Ascending aorta (tissue), 2 donors: Measurements from ENCODE around the gene U2AF2. TPM values are rescaled to one million over a fixed set of nuclear protein-coding genes. Genes with fewer than 3 reads are reported as not detected.

ENCODE experiments used
- DNase-seq, 2 donors: peaks; one replicate each; pipeline ENCODE4 v3.0.0-alpha.2; 2019; ENCODE audit warnings: low spot score in 2 of 2
- H3K27ac ChIP-seq, 2 donors: fragments of 200-600 bp; sonication (generic); one replicate each; pipeline ENCODE4 v1.5.1; 2016 to 2017; ENCODE audit warnings: mild to moderate bottlenecking in 1 of 2
- H3K27me3 ChIP-seq: fragments of 200-600 bp; sonication (generic); one replicate; pipeline ENCODE4 v1.5.1; 2017
- H3K36me3 ChIP-seq, 2 donors: fragments of 200-600 bp; sonication (generic); one replicate each; pipeline ENCODE4 v1.5.1; 2016
- H3K4me1 ChIP-seq, 2 donors: fragments of 200-600 bp; sonication (generic); one replicate each; pipeline ENCODE4 v1.5.1; 2016 to 2017; ENCODE audit warnings: mild to moderate bottlenecking in 1 of 2
- H3K4me3 ChIP-seq, 2 donors: fragments of 200-600 bp; sonication (generic); one replicate each; pipeline ENCODE4 v1.5.1; 2016 to 2017; ENCODE audit warnings: mild to moderate bottlenecking in 1 of 2
- H3K9me3 ChIP-seq, 2 donors: fragments of 200-600 bp; sonication (generic); one replicate each; pipeline ENCODE4 v1.5.1; 2016
- CTCF ChIP-seq, 3 experiments: fragments of 200-600 bp in 2 of 3; fragments of 450-650 bp in 1 of 3; sonication (generic) in 2 of 3; IDR thresholded peaks; one replicate each; pipeline ENCODE4 v1.5.1; 2016 to 2019; ENCODE audit warnings: antibody characterized with exemption in 3 of 3, mild to moderate bottlenecking in 1 of 3, moderate library complexity in 1 of 3
- intact Hi-C: fragments of 100-400 bp; cut with DNase I; formaldehyde crosslinking; loops from one replicate; pipeline ENCODE4 v1.15.1; 2023
- total RNA-seq: library from RNA; depleted of rRNA; stranded (reverse); fragments of >200 nt; gene quantifications from one replicate; pipeline ENCODE4 v1.1.0, GENCODE V29; 2016

The U2AF2 gene
- total RNA-seq, 1 donor from 2014 or later, result 221 TPM

- H3K27me3 ChIP-seq, result no peaks in the 10 kb centered on the region
- H3K9me3 ChIP-seq, result no peaks in the 10 kb centered on the region
- peaks cover 2 to 12% of the 10 kb centered on the region in 2 donors for H3K4me1 ChIP-seq
- TF ChIP-seq CTCF (IDR thresholded peaks at IDR 0.05), result no peak
- DNase-seq, result no peak
- H3K4me3 ChIP-seq, result no peak overlapping the region
- H3K27ac ChIP-seq, result no peak overlapping the region
- intact Hi-C loops, result loop anchor here (10.0 kb wide), 1 partner anchor 325 kb away; the partner anchor contains the start of genes BRSK1 and HSPBP1
- peaks cover 3 to 18% of the 10 kb centered on the region in 2 donors for H3K36me3 ChIP-seq
Measured at GRCh38 chr19:55609326-55609725, 45.5 kb upstream of the U2AF2 start.

DNA sequence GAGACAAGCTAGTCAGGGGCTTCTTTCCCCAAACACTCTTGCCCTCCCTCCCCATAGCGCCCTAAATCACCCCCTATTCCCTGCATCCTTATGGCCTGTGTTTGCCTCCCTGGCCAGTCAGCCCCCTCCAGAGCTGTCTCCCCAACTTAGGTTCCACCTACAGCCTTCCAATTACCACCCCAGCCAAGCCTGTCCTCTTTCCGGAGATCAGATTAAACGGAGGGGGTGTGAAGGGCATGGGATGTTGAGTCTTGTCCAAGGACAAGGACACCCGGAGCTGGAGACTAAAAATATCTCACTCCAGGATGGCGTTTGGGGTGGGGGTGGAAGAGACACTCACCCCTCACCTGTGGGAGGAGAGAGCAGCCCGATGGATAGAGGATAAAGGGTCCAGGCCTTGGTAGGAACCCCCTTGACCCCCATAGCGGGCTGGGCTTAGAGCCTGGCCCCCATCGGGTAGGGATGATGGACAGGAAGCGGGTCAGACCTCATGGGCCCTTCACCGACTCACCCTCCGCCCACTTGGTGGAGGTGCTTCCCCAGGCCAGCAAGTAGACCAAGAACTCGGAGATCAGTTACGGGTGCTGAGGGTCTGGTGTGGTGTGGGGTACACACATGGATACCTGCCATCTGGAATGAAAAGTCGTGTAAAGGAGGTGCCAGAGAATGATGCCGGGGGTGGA is 43.4 kb upstream of the U2AF2 start:
- intact Hi-C loops, result no loop called here
- no peaks in the 10 kb centered on the region for H3K27me3 ChIP-seq
- no peak overlapping the region for H3K4me3 ChIP-seq
- H3K9me3 ChIP-seq, result no peaks in the 10 kb centered on the region
- peaks cover 0 to 5% of the 10 kb centered on the region in 2 donors for H3K4me1 ChIP-seq
- H3K27ac ChIP-seq, result no peak overlapping the region
- H3K36me3 ChIP-seq, result peaks cover 20 to 33% of the 10 kb centered on the region in 2 donors
- no peak for TF ChIP-seq CTCF (IDR thresholded peaks at IDR 0.05)
- DNase-seq, result no peak

GRCh38 chr19:55611983-55612645 is 42.7 kb upstream of the U2AF2 start:
- H3K9me3 ChIP-seq, result no peaks in the 10 kb centered on the region
- peaks cover 25 to 40% of the 10 kb centered on the region in 2 donors for H3K36me3 ChIP-seq
- TF ChIP-seq CTCF (IDR thresholded peaks at IDR 0.05), result no peak
- H3K27me3 ChIP-seq, result no peaks in the 10 kb centered on the region
- no peaks in the 10 kb centered on the region for H3K4me1 ChIP-seq
- H3K27ac ChIP-seq, result no peak overlapping the region
- intact Hi-C loops, result no loop called here
- DNase-seq, result no peak
- H3K4me3 ChIP-seq, result no peak overlapping the region

GRCh38 chr19:55613396-55613795 is 41.4 kb upstream of the U2AF2 start:
- DNase-seq, result no peak

More at GRCh38 chr19:55613396-55613795, 41.4 kb upstream of the U2AF2 start:
- intact Hi-C loops, result no loop called here
- Histone ChIP-seq H3K27ac (no peak overlapping the region), H3K9me3 (no peaks in the 10 kb centered on the region), H3K4me3 (no peak overlapping the region), H3K27me3 (no peaks in the 10 kb centered on the region), H3K4me1 (no peaks in the 10 kb centered on the region), H3K36me3 (peaks cover 32 to 50% of the 10 kb centered on the region in 2 donors)
- no peak for TF ChIP-seq CTCF (IDR thresholded peaks at IDR 0.05)
